ENCODE results near the gene SLIT3. TPM values are rescaled to one million over a fixed set of nuclear protein-coding genes. Genes with fewer than 3 reads are reported as not detected.

The SLIT3 gene
- total and polyA plus RNA-seq, 2 experiments from 2014 or later = 58.4 to 96.7 TPM

GRCh38 chr5:168847511-168848073 is 453.3 kb downstream of the SLIT3 start:
- WGBS (ENCODE audit: low lambda C conversion rate, missing lambda C conversion rate) = 62% methylated on average over 10 of the region's 10 CpGs
- Histone ChIP-seq H3K27me3 (no peaks in the 10 kb centered on the region), H3K4me1 (ENCODE audit: insufficient read depth) (no peaks in the 10 kb centered on the region)

GRCh38 chr5:168844922-168845296 is 456.0 kb downstream of the SLIT3 start:
- H3K27me3 ChIP-seq = no peaks in the 10 kb centered on the region
- no peak overlapping the region for H2AFZ ChIP-seq
- H3K36me3 ChIP-seq (replicated peaks; ENCODE audit: insufficient read depth, low read depth) = no peaks in the 10 kb centered on the region
- WGBS (ENCODE audit: low lambda C conversion rate, missing lambda C conversion rate) = 83% methylated on average over 8 of the region's 8 CpGs
- H3K9me2 ChIP-seq (replicated peaks; ENCODE audit: insufficient read depth) = no peaks in the 10 kb centered on the region
- no peak overlapping the region for H3K27ac ChIP-seq
- TF ChIP-seq EZH2phosphoT487 (IDR thresholded peaks at IDR 0.05; ENCODE audit: low read depth, severe bottlenecking, unreplicated experiment) (no peak), EZH2 (IDR thresholded peaks at IDR 0.05; ENCODE audit: borderline replicate concordance) (no peak), CTCF (IDR thresholded peaks at IDR 0.05; ENCODE audit: poor library complexity) (no peak)
- no peaks in the 10 kb centered on the region for H4K20me1 ChIP-seq (ENCODE audit: insufficient read depth, poor library complexity, severe bottlenecking)
- no peak overlapping the region for H3K4me3 ChIP-seq
- H3K4me1 ChIP-seq (ENCODE audit: insufficient read depth) = no peaks in the 10 kb centered on the region
- H3K9me3 ChIP-seq (ENCODE audit: low read depth) = no peaks in the 10 kb centered on the region
- DNase-seq (ENCODE audit: low spot score) = no peak
- no peak overlapping the region for H3K4me2 ChIP-seq
- H3K79me2 ChIP-seq = no peaks in the 10 kb centered on the region

More at GRCh38 chr5:168847511-168848073, 453.3 kb downstream of the SLIT3 start:
- Histone ChIP-seq H3K4me3 (no peak overlapping the region), H3K36me3 (replicated peaks; ENCODE audit: insufficient read depth, low read depth) (no peaks in the 10 kb centered on the region), H3K79me2 (no peaks in the 10 kb centered on the region), H3K9me3 (ENCODE audit: low read depth) (no peaks in the 10 kb centered on the region), H4K20me1 (ENCODE audit: insufficient read depth, poor library complexity, severe bottlenecking) (no peaks in the 10 kb centered on the region), H3K27ac (no peak overlapping the region), H3K4me2 (peak overlapping the region; percentile 3), H2AFZ (no peak overlapping the region), H3K9me2 (replicated peaks; ENCODE audit: insufficient read depth) (no peaks in the 10 kb centered on the region)
- TF ChIP-seq EZH2phosphoT487 (IDR thresholded peaks at IDR 0.05; ENCODE audit: low read depth, severe bottlenecking, unreplicated experiment) = no peak
- TF ChIP-seq EZH2 (IDR thresholded peaks at IDR 0.05; ENCODE audit: borderline replicate concordance) = no peak
- no peak for TF ChIP-seq CTCF (IDR thresholded peaks at IDR 0.05; ENCODE audit: poor library complexity)
- no peak for DNase-seq (ENCODE audit: low spot score)

GRCh38 chr5:168844016-168844921 is 456.7 kb downstream of the SLIT3 start:
- Histone ChIP-seq H3K4me1 (ENCODE audit: insufficient read depth) (no peaks in the 10 kb centered on the region), H3K9me3 (ENCODE audit: low read depth) (no peaks in the 10 kb centered on the region), H3K27ac (no peak overlapping the region), H3K36me3 (replicated peaks; ENCODE audit: insufficient read depth, low read depth) (no peaks in the 10 kb centered on the region), H3K79me2 (no peaks in the 10 kb centered on the region), H3K9me2 (replicated peaks; ENCODE audit: insufficient read depth) (no peaks in the 10 kb centered on the region), H2AFZ (no peak overlapping the region), H3K27me3 (no peaks in the 10 kb centered on the region), H3K4me3 (no peak overlapping the region), H3K4me2 (peak overlapping the region; percentile 36), H4K20me1 (ENCODE audit: insufficient read depth, poor library complexity, severe bottlenecking) (no peaks in the 10 kb centered on the region)
- no peak for DNase-seq (ENCODE audit: low spot score)
- 80% methylated on average over 25 of the region's 25 CpGs for WGBS (ENCODE audit: low lambda C conversion rate, missing lambda C conversion rate)
- TF ChIP-seq EZH2phosphoT487 (IDR thresholded peaks at IDR 0.05; ENCODE audit: low read depth, severe bottlenecking, unreplicated experiment) (no peak), EZH2 (IDR thresholded peaks at IDR 0.05; ENCODE audit: borderline replicate concordance) (no peak), CTCF (IDR thresholded peaks at IDR 0.05; ENCODE audit: poor library complexity) (no peak)
